IPS-15b (cell line): ENCODE data around the gene AP2S1.
"Not testable (repeated sequence)": the region's sequence is repeated elsewhere in the genome, so short reads cannot be mapped to it uniquely, and the experiment has no call there.

Experiments used
- H3K27me3 ChIP-seq: one replicate; pipeline ENCODE4 v1.6.1; 2013; ENCODE audit warnings: low read length; ENCODE audit not compliant: control insufficient read depth, insufficient read depth
- H3K36me3 ChIP-seq: one replicate; pipeline ENCODE4 v1.6.1; 2013; ENCODE audit warnings: low read length; ENCODE audit not compliant: control insufficient read depth, insufficient read depth
- H3K4me1 ChIP-seq: one replicate; pipeline ENCODE4 v1.6.1; 2013; ENCODE audit warnings: mild to moderate bottlenecking, low read length; ENCODE audit not compliant: control insufficient read depth, insufficient read depth
- H3K4me3 ChIP-seq: one replicate; pipeline ENCODE4 v1.5.1; 2013; ENCODE audit warnings: low read depth, low read length
- H3K9ac ChIP-seq: one replicate; pipeline ENCODE4 v1.6.1; 2013; ENCODE audit warnings: low read depth, mild to moderate bottlenecking, low read length
- H3K9me3 ChIP-seq: one replicate; pipeline ENCODE4 v1.6.1; 2013; ENCODE audit warnings: mild to moderate bottlenecking, low read length; ENCODE audit not compliant: control insufficient read depth, insufficient read depth

AP2S1 gene

GRCh38 chr19:46882034-46882433, 31.4 kb upstream of the AP2S1 start:
- H3K36me3 ChIP-seq: no peaks in the 10 kb centered on the region

DNA sequence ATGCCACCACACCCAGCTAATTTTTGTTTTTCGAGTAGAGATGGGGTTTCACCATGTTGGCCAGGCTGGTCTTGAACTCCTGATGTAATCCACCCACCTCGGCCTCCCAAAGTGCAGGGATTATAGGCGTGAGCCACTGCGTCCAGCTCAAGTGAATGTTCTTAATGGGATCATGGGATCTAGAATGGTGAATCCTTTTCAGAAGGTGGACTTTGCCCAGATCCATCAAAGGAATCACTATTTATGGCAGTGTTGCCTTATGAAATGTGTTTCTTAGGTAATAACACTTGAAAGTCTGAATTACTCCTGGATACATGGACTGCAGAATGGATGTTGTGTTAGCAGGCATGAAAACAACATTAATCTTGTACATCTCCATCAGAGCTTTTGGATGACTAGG, 30.4 kb upstream of the AP2S1 start:
- H3K36me3 ChIP-seq: no peaks in the 10 kb centered on the region
- no peaks in the 10 kb centered on the region for H3K4me1 ChIP-seq
- no peak overlapping the region for H3K9ac ChIP-seq
- no peaks in the 10 kb centered on the region for H3K9me3 ChIP-seq
- no peaks in the 10 kb centered on the region for H3K27me3 ChIP-seq
- no peak overlapping the region for H3K4me3 ChIP-seq

More at GRCh38 chr19:46882034-46882433, 31.4 kb upstream of the AP2S1 start:
- H3K27me3 ChIP-seq: no peaks in the 10 kb centered on the region
- no peak overlapping the region for H3K9ac ChIP-seq
- H3K4me3 ChIP-seq: no peak overlapping the region
- H3K4me1 ChIP-seq: no peaks in the 10 kb centered on the region
- no peaks in the 10 kb centered on the region for H3K9me3 ChIP-seq

DNA sequence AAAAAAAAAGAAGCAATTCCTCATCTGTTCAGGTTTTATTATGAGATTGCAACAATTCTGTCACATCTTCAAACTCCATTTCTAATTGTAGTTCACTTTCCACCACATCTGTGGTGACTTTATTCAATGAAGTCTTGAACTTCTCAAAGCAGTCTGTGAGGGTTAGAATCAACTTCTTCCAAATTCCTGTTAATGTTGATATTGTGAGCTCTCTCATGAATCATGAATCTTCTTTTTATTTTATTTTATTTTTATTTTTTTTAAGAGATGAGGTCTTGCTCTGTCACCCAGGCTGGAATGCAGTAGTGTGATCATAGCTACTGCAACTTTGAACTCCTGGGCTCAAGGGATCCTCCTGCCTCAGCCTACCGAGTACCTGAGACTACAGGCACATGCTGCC, 29.8 kb upstream of the AP2S1 start:
- Histone ChIP-seq H3K27me3 (no peaks in the 10 kb centered on the region), H3K9ac (no peak overlapping the region), H3K4me3 (no peak overlapping the region), H3K9me3 (no peaks in the 10 kb centered on the region), H3K4me1 (no peaks in the 10 kb centered on the region), H3K36me3 (no peaks in the 10 kb centered on the region)

DNA sequence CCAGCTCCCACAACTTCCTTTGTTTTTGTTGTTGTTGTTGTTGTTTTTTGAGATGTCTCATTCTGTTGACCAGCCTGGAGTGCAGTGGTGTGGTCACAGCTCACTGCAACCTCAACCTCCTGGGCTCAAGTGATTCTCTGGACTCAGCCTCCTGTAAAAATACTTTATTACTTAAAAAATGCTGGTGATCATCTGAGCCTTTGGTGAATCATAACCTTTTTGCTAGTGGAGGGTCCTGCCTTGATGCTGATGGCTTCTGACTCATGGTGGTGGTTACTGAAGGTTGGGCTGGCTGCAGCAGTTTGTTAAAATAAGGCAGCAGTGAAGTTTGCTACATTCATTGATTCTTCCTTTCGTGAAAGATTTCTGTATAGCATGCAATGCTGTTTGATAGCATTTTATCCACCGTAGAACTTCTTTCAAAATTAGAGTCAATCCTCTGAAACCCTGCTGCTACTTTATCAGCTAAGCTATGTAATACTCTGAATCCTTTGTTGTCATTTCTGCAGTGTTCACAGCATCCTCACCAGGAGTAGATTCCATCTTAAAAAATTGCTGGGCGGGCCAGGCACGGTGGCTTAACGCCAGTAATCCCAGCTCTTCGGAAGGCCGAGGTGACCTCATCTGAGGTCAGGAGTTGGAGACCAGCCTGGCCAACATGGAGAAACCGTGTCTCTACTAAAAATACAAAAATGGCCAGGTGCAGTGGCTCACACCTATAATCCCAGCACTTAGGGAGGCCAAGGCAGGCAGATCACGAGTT, 28.1 kb upstream of the AP2S1 start:
- Histone ChIP-seq H3K4me1 (peaks cover 2% of the 10 kb centered on the region), H3K27me3 (no peaks in the 10 kb centered on the region), H3K9ac (no peak overlapping the region), H3K4me3 (no peak overlapping the region), H3K9me3 (no peaks in the 10 kb centered on the region), H3K36me3 (no peaks in the 10 kb centered on the region)

GRCh38 chr19:46875657-46876056, 25.0 kb upstream of the AP2S1 start:
- no peaks in the 10 kb centered on the region for H3K36me3 ChIP-seq
- no peaks in the 10 kb centered on the region for H3K27me3 ChIP-seq
- H3K4me1 ChIP-seq: peaks cover 2% of the 10 kb centered on the region
- H3K4me3 ChIP-seq: no peak overlapping the region
- no peaks in the 10 kb centered on the region for H3K9me3 ChIP-seq
- H3K9ac ChIP-seq: no peak overlapping the region

- H3K9ac ChIP-seq: no peak overlapping the region
- H3K9me3 ChIP-seq: no peaks in the 10 kb centered on the region
- no peaks in the 10 kb centered on the region for H3K36me3 ChIP-seq
- H3K4me3 ChIP-seq: no peak overlapping the region
- H3K27me3 ChIP-seq: no peaks in the 10 kb centered on the region
- peaks cover 2% of the 10 kb centered on the region for H3K4me1 ChIP-seq
These were observed 24.6 kb upstream of the AP2S1 start for GRCh38 chr19:46875234-46875633.

GRCh38 chr19:46872967-46873366, 22.3 kb upstream of the AP2S1 start:
- H3K9ac ChIP-seq: no peak overlapping the region
- H3K4me1 ChIP-seq: peaks cover 2% of the 10 kb centered on the region
- no peaks in the 10 kb centered on the region for H3K27me3 ChIP-seq
- no peaks in the 10 kb centered on the region for H3K36me3 ChIP-seq
- no peak overlapping the region for H3K4me3 ChIP-seq
- H3K9me3 ChIP-seq: no peaks in the 10 kb centered on the region

DNA sequence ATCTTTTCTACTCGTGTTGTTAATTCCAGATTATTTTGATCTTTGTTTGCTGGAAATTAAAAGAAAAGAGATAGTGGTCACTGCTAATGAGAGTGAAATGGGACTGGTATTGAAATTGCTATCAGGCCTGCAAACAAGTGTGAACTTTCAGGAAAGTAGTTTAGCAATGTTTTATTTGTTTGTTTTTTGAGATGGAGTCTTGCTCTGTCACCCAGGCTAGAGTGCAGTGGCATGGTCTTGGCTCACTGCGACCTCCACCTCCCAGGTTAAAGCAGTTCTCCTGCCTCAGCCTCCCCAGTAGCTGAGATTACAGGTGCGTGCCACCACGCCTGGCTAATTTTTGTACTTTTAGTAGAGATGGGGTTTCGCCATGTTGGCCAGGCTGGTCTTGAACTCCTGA, 20.5 kb upstream of the AP2S1 start:
- not testable (repeated sequence) for H3K9ac ChIP-seq, H3K27me3 ChIP-seq, H3K9me3 ChIP-seq, H3K36me3 ChIP-seq, H3K4me3 ChIP-seq
- peaks cover 16% of the 10 kb centered on the region for H3K4me1 ChIP-seq

GRCh38 chr19:46868025-46868802, 17.6 kb upstream of the AP2S1 start:
- Histone ChIP-seq H3K9me3 (no peaks in the 10 kb centered on the region), H3K36me3 (no peaks in the 10 kb centered on the region), H3K4me3 (no peak overlapping the region), H3K27me3 (no peaks in the 10 kb centered on the region), H3K9ac (no peak overlapping the region), H3K4me1 (peaks cover 24% of the 10 kb centered on the region)

GRCh38 chr19:46867170-46867569, 16.5 kb upstream of the AP2S1 start:
- no peaks in the 10 kb centered on the region for H3K27me3 ChIP-seq
- H3K4me3 ChIP-seq: no peak overlapping the region
- H3K4me1 ChIP-seq: peaks cover 30% of the 10 kb centered on the region
- no peaks in the 10 kb centered on the region for H3K36me3 ChIP-seq
- no peaks in the 10 kb centered on the region for H3K9me3 ChIP-seq
- no peak overlapping the region for H3K9ac ChIP-seq

GRCh38 chr19:46866407-46867136, 15.9 kb upstream of the AP2S1 start:
- Histone ChIP-seq H3K27me3 (no peaks in the 10 kb centered on the region), H3K4me1 (peaks cover 30% of the 10 kb centered on the region), H3K4me3 (no peak overlapping the region), H3K36me3 (no peaks in the 10 kb centered on the region), H3K9ac (no peak overlapping the region), H3K9me3 (no peaks in the 10 kb centered on the region)
